ENCODE measurements around the gene TMC7. TPM values are rescaled to one million over a fixed set of nuclear protein-coding genes. Genes with fewer than 3 reads are reported as not detected.

Gene TMC7
- total RNA-seq, 1 experiment from 2014 or later, result 4.1 TPM

DNA sequence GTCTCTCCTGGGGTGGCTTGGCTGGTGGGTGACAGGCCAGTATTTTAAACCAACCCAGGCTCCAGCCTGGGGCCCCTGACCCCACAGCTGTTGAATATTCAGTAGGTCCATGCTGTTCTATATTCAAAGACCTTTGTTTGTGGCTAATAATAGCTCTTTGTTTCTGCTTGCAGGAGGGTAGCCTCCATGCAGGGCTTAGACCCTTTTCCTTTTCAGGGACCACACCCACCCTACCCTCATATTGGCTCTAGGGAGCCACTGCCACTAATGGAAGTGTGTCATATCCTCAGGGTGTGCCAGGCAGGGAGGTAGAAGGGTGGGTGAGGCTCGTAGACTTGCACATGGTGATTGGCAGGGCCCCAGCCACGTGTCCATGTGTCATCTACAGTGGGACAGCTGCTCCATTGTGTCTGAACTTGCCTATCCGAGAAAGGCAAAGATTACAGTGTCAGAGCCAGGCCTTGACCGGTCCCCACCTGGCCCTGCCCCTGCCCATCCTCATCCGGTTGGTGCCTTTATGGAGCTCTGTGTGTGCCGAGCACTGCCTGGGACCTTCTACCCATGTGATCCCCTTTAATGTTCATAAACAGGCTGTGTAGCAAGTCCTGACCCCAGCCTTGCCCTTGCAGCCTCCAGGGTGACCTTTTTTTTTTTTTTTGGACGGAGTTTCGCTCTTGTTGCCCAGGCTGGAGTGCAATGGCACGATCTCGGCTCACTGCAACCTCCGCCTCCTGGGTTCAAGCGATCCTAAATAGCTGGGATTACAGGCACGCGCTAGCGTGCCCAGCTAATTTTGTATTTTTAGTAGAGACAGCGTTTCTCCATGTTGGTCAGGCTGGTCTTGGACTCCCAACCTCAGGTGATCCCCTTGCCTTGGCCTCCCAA is 22.1 kb downstream of the TMC7 start:
- Mint-ChIP-seq H3K36me3 (ENCODE audit: insufficient read depth, unreplicated experiment) (peaks cover 1% of the 10 kb centered on the region), H3K4me3 (ENCODE audit: unreplicated experiment) (peak overlapping the region; percentile 8), H3K9me3 (ENCODE audit: unreplicated experiment) (no peaks in the 10 kb centered on the region), H3K4me1 (ENCODE audit: insufficient read depth, unreplicated experiment) (peaks cover 34% of the 10 kb centered on the region), H3K27me3 (ENCODE audit: insufficient read depth, unreplicated experiment) (no peaks in the 10 kb centered on the region), H3K27ac (ENCODE audit: low read depth, unreplicated experiment) (peak overlapping the region; percentile 82)
- ChIA-PET CTCF (interaction anchor here (0.6 to 2.2 kb wide), 5 partner anchors 23 to 547 kb away, joined by 3 to 22 read pairs (median 3); partner anchors contain the start of gene TMC7), POLR2A (interaction anchor here (0.6 to 1.6 kb wide), 11 partner anchors 9 to 839 kb away, joined by 3 to 8 read pairs (median 3); partner anchors contain the start of genes COQ7, SMG1 and TMC7)
- intact Hi-C loops (cut with micrococcal nuclease), result loop anchor here (2.0 kb wide), 1 partner anchor 79 kb away; the partner anchor contains the start of gene SMG1
- no TSS peak for BruUV-seq (replicated peaks)
- peak; percentile 96 for DNase-seq (ENCODE audit: unreplicated experiment)
- TF ChIP-seq, protein P1, sequence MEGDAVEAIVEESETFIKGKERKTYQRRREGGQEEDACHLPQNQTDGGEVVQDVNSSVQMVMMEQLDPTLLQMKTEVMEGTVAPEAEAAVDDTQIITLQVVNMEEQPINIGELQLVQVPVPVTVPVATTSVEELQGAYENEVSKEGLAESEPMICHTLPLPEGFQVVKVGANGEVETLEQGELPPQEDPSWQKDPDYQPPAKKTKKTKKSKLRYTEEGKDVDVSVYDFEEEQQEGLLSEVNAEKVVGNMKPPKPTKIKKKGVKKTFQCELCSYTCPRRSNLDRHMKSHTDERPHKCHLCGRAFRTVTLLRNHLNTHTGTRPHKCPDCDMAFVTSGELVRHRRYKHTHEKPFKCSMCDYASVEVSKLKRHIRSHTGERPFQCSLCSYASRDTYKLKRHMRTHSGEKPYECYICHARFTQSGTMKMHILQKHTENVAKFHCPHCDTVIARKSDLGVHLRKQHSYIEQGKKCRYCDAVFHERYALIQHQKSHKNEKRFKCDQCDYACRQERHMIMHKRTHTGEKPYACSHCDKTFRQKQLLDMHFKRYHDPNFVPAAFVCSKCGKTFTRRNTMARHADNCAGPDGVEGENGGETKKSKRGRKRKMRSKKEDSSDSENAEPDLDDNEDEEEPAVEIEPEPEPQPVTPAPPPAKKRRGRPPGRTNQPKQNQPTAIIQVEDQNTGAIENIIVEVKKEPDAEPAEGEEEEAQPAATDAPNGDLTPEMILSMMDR (IDR thresholded peaks at IDR 0.05; ENCODE audit: unreplicated experiment), result no peak

DNA sequence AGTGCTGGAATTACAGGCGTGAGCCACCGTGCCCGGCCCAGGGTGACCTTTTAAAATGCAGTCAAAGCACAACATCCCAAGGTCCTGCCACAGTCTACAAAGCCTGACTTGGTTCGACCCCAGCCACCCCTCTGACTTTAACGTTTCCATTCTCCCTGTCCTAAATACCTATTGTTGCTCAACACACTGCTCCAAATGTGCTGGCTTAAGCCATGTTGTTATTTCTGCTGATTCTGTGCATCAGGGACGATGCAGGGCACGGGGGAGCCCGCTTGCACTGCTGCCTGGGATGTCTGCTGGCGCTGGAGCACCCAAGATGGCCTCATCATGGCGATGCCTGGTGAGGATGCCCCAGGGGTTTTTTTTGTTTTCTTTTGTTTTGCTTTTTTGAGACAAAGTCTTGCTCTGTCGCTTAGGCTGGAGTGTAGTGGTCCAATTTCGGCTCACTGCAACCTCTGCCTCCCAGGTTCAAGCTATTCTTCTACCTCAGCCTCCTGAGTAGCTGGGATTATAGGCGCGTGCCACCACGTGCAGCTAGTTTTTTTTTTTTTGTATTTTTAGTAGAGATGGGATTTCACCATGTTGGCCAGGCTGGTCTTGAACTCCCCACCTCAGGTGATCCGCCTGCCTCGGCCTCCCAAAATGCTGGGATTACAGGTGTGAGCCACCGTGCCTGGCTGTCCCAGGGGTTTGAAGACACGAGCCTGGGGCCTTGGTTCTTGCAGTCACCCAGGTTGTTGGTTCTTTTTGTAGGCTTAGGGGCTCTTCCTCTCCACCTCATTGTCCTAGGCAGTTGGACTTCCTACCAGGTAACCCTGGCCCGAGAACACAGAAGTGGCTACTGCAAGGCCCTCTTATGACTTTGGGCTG is 22.9 kb downstream of the TMC7 start:
- H3K9me3 Mint-ChIP-seq (ENCODE audit: unreplicated experiment), result no peaks in the 10 kb centered on the region
- no peaks in the 10 kb centered on the region for H3K27me3 Mint-ChIP-seq (ENCODE audit: insufficient read depth, unreplicated experiment)
- H3K4me1 Mint-ChIP-seq (ENCODE audit: insufficient read depth, unreplicated experiment), result peaks cover 26% of the 10 kb centered on the region
- intact Hi-C loops (cut with micrococcal nuclease), result no loop called here
- no TSS peak for BruUV-seq (replicated peaks)
- TF ChIP-seq, protein P1 (IDR thresholded peaks at IDR 0.05; ENCODE audit: unreplicated experiment), result no peak
- H3K27ac Mint-ChIP-seq (ENCODE audit: low read depth, unreplicated experiment), result peak overlapping the region; percentile 82
- no peak for DNase-seq (ENCODE audit: unreplicated experiment)
- H3K36me3 Mint-ChIP-seq (ENCODE audit: insufficient read depth, unreplicated experiment), result peaks cover 6% of the 10 kb centered on the region
- POLR2A ChIA-PET, result interaction anchor here (0.6 to 2.9 kb wide), 6 partner anchors 9 to 113 kb away, joined by 3 to 26 read pairs (median 4); partner anchors contain the start of genes COQ7 and SMG1
- no peak overlapping the region for H3K4me3 Mint-ChIP-seq (ENCODE audit: unreplicated experiment)
- CTCF ChIA-PET, result interaction anchor here (0.6 to 2.2 kb wide), 4 partner anchors 22 to 256 kb away, joined by 3 to 22 read pairs (median 3); partner anchors contain the start of gene TMC7

DNA sequence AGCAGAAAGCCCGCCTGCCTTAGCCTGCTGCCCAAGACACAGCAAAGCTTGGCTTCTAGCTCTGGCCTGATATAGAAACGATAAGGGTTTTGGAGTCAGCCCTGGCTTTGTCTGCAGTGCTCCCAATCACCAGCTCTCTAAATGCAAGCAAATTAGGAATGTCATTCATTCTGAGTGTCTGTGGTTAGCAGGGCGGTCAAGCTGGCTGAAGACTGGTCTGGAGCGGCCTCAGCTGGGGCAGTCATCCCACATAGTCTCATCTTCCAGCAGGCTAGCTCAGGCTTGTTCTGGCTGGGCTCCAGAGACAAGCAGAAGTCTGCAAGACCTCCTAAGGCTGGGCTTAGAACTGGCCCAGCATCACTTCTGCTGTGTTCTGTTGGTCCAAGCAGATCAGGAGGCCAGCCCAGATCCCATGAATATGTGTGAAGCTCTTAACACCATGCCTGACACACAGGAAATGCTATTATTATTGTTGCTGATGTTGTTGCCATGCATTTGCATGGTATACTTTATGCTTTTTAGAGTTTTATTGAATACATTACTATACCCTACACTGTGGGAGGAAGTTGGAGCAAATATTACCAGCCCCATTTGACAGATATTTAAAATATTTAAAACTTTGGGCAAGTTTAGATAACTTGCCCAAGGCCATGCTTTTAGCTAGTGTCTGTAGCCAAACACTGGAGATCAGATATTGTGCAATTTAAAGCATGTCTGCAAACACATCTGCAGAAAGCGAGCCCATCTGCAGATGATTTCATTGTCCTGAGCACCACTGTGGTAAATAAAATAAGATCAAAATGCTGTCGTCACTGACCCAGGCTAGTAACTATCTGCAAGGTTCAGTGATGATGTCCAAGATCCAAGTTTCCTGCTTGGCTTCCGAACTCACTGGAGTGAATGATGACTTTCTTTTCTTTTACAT is 24.8 kb downstream of the TMC7 start:
- no peaks in the 10 kb centered on the region for H3K27me3 Mint-ChIP-seq (ENCODE audit: insufficient read depth, unreplicated experiment)
- intact Hi-C loops (cut with micrococcal nuclease), result no loop called here
- peaks cover 24% of the 10 kb centered on the region for H3K4me1 Mint-ChIP-seq (ENCODE audit: insufficient read depth, unreplicated experiment)
- peaks cover 6% of the 10 kb centered on the region for H3K36me3 Mint-ChIP-seq (ENCODE audit: insufficient read depth, unreplicated experiment)
- H3K4me3 Mint-ChIP-seq (ENCODE audit: unreplicated experiment), result no peak overlapping the region
- DNase-seq (ENCODE audit: unreplicated experiment), result peak; percentile 86
- no peaks in the 10 kb centered on the region for H3K9me3 Mint-ChIP-seq (ENCODE audit: unreplicated experiment)
- TF ChIP-seq, protein P1 (IDR thresholded peaks at IDR 0.05; ENCODE audit: unreplicated experiment), result no peak
- ChIA-PET POLR2A (interaction anchor here (0.6 to 2.9 kb wide), 10 partner anchors 9 to 205 kb away, joined by 3 to 26 read pairs (median 4); partner anchors contain the start of genes COQ7 and TMC7), CTCF (interaction anchor here (0.6 to 3.9 kb wide), 9 partner anchors 10 to 512 kb away, joined by 3 to 41 read pairs (median 4); partner anchors contain the start of gene TMC7)
- H3K27ac Mint-ChIP-seq (ENCODE audit: low read depth, unreplicated experiment), result peak overlapping the region; percentile 70
- no TSS peak for BruUV-seq (replicated peaks)
